GM23338 (cell line): Measurements from ENCODE around the gene PLOD3. TPM values are rescaled to one million over a fixed set of nuclear protein-coding genes. Genes with fewer than 3 reads are reported as not detected.

ENCODE experiments used
- ATAC-seq: fragments of 200-7000 bp; cut with Tn5 transposase; 3 replicates; pipeline ENCODE4 v1.9.1; 2020
- DNase-seq: peaks from one replicate; pipeline ENCODE4 v3.0.0-alpha.2; 2015; ENCODE audit warnings: low spot score
- H2AFZ ChIP-seq: fragments of 200-600 bp; sonication (generic); 2 replicates; pipeline ENCODE4 v1.8.0; 2016; ENCODE audit warnings: antibody characterized with exemption, mild to moderate bottlenecking, moderate library complexity
- H3F3A ChIP-seq: fragments of 200-600 bp; sonication (generic); replicated peaks from 2 replicates; pipeline ENCODE4 v1.8.0; 2017; ENCODE audit warnings: antibody characterized with exemption, mixed run types, low read depth
- H3K27ac ChIP-seq: fragments of 200-600 bp; sonication (generic); 2 replicates; pipeline ENCODE4 v1.6.1; 2016; ENCODE audit warnings: low read depth
- H3K27me3 ChIP-seq: fragments of 200-600 bp; sonication (generic); 2 replicates; pipeline ENCODE4 v1.8.0; 2016; ENCODE audit warnings: mild to moderate bottlenecking, mixed run types, moderate library complexity; ENCODE audit not compliant: insufficient read depth
- H3K36me3 ChIP-seq: fragments of 200-600 bp; sonication (generic); 2 replicates; pipeline ENCODE4 v1.8.0; 2016; ENCODE audit warnings: mild to moderate bottlenecking; ENCODE audit not compliant: insufficient read depth
- H3K4me1 ChIP-seq: fragments of 200-600 bp; sonication (generic); 2 replicates; pipeline ENCODE4 v1.8.0; 2016; ENCODE audit warnings: mild to moderate bottlenecking, moderate library complexity; ENCODE audit not compliant: insufficient read depth
- H3K4me2 ChIP-seq: fragments of 200-600 bp; sonication (generic); 2 replicates; pipeline ENCODE4 v1.7.1; 2017; ENCODE audit warnings: mixed run types
- H3K4me3 ChIP-seq: fragments of 200-600 bp; sonication (generic); 2 replicates; pipeline ENCODE4 v1.6.1; 2016; ENCODE audit warnings: mixed run types
- H3K79me2 ChIP-seq: fragments of 200-600 bp; sonication (generic); replicated peaks from 2 replicates; pipeline ENCODE4 v1.8.0; 2017; ENCODE audit warnings: mild to moderate bottlenecking; ENCODE audit not compliant: insufficient read depth
- H3K9me2 ChIP-seq: fragments of 200-600 bp; sonication (generic); 2 replicates; pipeline ENCODE4 v1.8.0; 2017; ENCODE audit not compliant: insufficient read depth
- H4K20me1 ChIP-seq: fragments of 200-600 bp; sonication (generic); replicated peaks from 2 replicates; pipeline ENCODE4 v1.8.0; 2017; ENCODE audit warnings: mild to moderate bottlenecking; ENCODE audit not compliant: insufficient read depth
- H3K27ac Mint-ChIP-seq: 2 replicates; pipeline ENCODE4 v1.8.0; 2020; ENCODE audit warnings: inconsistent platforms, mild to moderate bottlenecking, moderate library complexity, mixed read lengths
- H3K27me3 Mint-ChIP-seq: 3 replicates; pipeline ENCODE4 v1.8.0; 2022; ENCODE audit warnings: low read depth, mild to moderate bottlenecking, moderate library complexity, mixed read lengths, inconsistent platforms; ENCODE audit not compliant: insufficient read depth, poor library complexity
- H3K36me3 Mint-ChIP-seq: 3 replicates; pipeline ENCODE4 v1.8.0; 2021; ENCODE audit warnings: low read depth, mild to moderate bottlenecking, inconsistent platforms, moderate library complexity, mixed read lengths
- H3K4me1 Mint-ChIP-seq: 3 replicates; pipeline ENCODE4 v1.8.0; 2020; ENCODE audit warnings: mild to moderate bottlenecking, inconsistent platforms, mixed read lengths
- H3K4me3 Mint-ChIP-seq: 3 replicates; pipeline ENCODE4 v1.8.0; 2021; ENCODE audit warnings: moderate library complexity, mild to moderate bottlenecking, inconsistent platforms, mixed read lengths
- H3K9me3 Mint-ChIP-seq: 3 replicates; pipeline ENCODE4 v1.8.0; 2020; ENCODE audit warnings: moderate library complexity, mild to moderate bottlenecking, inconsistent platforms, mixed read lengths
- CREB1 ChIP-seq: fragments of 250-450 bp; sonication (Bioruptor Pico); IDR thresholded peaks from 2 replicates; pipeline ENCODE4 v1.5.0; 2020; ENCODE audit warnings: low read depth, mild to moderate bottlenecking, moderate library complexity
- NANOG ChIP-seq: IDR thresholded peaks from 2 replicates; pipeline ENCODE4 v1.6.1; 2016; ENCODE audit warnings: antibody characterized with exemption, borderline replicate concordance
- STAT1 ChIP-seq: IDR thresholded peaks from one replicate; pipeline ENCODE4 v1.6.1; 2016; ENCODE audit warnings: antibody characterized with exemption; ENCODE audit not compliant: unreplicated experiment
- ZNF114 ChIP-seq: fragments of 250-450 bp; sonication (Bioruptor Pico); IDR thresholded peaks from 2 replicates; pipeline ENCODE4 v1.5.0; 2020; ENCODE audit warnings: mild to moderate bottlenecking, moderate library complexity
- ZNF331 ChIP-seq: fragments of 250-450 bp; sonication (Bioruptor Pico); IDR thresholded peaks from 2 replicates; pipeline ENCODE4 v1.5.0; 2020; ENCODE audit warnings: low read depth, mild to moderate bottlenecking, moderate library complexity
- ZNF462 ChIP-seq: fragments of 250-450 bp; sonication (Bioruptor Pico); IDR thresholded peaks from 2 replicates; pipeline ENCODE4 v1.5.0; 2020; ENCODE audit warnings: mild to moderate bottlenecking, moderate library complexity
- polyA plus RNA-seq: library from polyadenylated mRNA; unstranded; fragments of >200 nt; fragmentation: Nextera tagmentation; extraction: Ambion mirVana; gene quantifications from 2 replicates; pipeline ENCODE4 v1.2.1, GENCODE V29; 2016
- total RNA-seq: library from RNA; depleted of rRNA; stranded (reverse); fragments of >200 nt; shearing (Covaris generic); gene quantifications from 2 replicates; pipeline ENCODE4 v1.2.3, GENCODE V29; 2014
- TF ChIP-seq, protein P1 (sequence below): IDR thresholded peaks from 2 replicates; pipeline ENCODE4 v1.6.1; 2016; ENCODE audit warnings: antibody characterized with exemption
- TF ChIP-seq, protein P2 (sequence below), 2 experiments: fragments of 200-600 bp in 1 of 2; sonication (generic) in 1 of 2; conservative IDR thresholded peaks; 2 replicates each; pipeline versions ENCODE4 v1.5.1 to v1.6.1; 2016 to 2017; ENCODE audit warnings: antibody characterized with exemption in 2 of 2, low read depth in 2 of 2, mild to moderate bottlenecking in 2 of 2, moderate library complexity in 1 of 2

Gene PLOD3
- total and polyA plus RNA-seq, 2 experiments from 2014 or later: 35.2 to 40.7 TPM

DNA sequence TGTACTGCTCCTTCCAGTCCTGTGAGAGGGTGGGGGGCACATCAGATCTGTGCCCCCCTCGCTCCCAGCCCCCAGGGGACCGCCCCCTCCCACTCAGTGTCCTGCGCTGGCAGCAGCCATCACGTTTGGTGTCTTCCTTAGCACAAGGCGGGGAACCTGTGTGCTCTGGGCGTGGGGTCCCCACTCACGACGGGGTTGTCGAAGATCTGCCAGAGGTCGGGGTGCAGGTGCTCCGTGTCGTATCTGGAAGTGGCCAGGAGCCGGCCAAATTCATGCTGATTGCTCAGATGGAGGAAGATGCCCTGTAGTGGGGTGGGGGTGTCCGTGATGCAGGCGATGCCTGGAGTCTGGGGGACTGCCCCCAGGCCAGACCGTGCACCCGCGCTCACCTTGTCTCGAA, 7.2 kb downstream of the PLOD3 start:
- Mint-ChIP-seq H3K27ac (no peak overlapping the region), H3K4me3 (no peak overlapping the region), H3K9me3 (no peaks in the 10 kb centered on the region), H3K4me1 (no peaks in the 10 kb centered on the region), H3K36me3 (peaks cover 19% of the 10 kb centered on the region), H3K27me3 (peaks cover 5% of the 10 kb centered on the region)
- Histone ChIP-seq H4K20me1 (no peaks in the 10 kb centered on the region), H3K79me2 (no peaks in the 10 kb centered on the region), H3K9me2 (no peaks in the 10 kb centered on the region), H2AFZ (no peak overlapping the region), H3K36me3 (no peaks in the 10 kb centered on the region; the same call in 1 of the 2 replicates), H3K27me3 (no peaks in the 10 kb centered on the region), H3K27ac (no peak overlapping the region), H3K4me3 (no peak overlapping the region), H3K4me2 (no peak overlapping the region), H3F3A (peaks cover 3% of the 10 kb centered on the region; the same call in 1 of the 2 replicates), H3K4me1 (no peaks in the 10 kb centered on the region)
- DNase-seq (no peak), ATAC-seq (no peak)
- TF ChIP-seq ZNF331 (CRISPR knock-in tag) (no peak), ZNF114 (CRISPR knock-in tag) (no peak), STAT1 (no peak), CREB1 (CRISPR knock-in tag) (no peak), NANOG (no peak), ZNF462 (CRISPR knock-in tag) (no peak)
- TF ChIP-seq, protein P1, sequence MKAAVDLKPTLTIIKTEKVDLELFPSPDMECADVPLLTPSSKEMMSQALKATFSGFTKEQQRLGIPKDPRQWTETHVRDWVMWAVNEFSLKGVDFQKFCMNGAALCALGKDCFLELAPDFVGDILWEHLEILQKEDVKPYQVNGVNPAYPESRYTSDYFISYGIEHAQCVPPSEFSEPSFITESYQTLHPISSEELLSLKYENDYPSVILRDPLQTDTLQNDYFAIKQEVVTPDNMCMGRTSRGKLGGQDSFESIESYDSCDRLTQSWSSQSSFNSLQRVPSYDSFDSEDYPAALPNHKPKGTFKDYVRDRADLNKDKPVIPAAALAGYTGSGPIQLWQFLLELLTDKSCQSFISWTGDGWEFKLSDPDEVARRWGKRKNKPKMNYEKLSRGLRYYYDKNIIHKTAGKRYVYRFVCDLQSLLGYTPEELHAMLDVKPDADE: no peak
- TF ChIP-seq, protein P2, sequence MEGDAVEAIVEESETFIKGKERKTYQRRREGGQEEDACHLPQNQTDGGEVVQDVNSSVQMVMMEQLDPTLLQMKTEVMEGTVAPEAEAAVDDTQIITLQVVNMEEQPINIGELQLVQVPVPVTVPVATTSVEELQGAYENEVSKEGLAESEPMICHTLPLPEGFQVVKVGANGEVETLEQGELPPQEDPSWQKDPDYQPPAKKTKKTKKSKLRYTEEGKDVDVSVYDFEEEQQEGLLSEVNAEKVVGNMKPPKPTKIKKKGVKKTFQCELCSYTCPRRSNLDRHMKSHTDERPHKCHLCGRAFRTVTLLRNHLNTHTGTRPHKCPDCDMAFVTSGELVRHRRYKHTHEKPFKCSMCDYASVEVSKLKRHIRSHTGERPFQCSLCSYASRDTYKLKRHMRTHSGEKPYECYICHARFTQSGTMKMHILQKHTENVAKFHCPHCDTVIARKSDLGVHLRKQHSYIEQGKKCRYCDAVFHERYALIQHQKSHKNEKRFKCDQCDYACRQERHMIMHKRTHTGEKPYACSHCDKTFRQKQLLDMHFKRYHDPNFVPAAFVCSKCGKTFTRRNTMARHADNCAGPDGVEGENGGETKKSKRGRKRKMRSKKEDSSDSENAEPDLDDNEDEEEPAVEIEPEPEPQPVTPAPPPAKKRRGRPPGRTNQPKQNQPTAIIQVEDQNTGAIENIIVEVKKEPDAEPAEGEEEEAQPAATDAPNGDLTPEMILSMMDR (conservative IDR thresholded peaks at IDR 0.05; ENCODE audit: low read depth in 2 of 2): no peak
